Measurements from ENCODE around the gene TMEM154.

TMEM154 gene

GRCh38 chr4:152693871-152694270 lies 14.1 kb upstream of the TMEM154 start:
- no peak for DNase-seq (ENCODE audit: low spot score)

DNA sequence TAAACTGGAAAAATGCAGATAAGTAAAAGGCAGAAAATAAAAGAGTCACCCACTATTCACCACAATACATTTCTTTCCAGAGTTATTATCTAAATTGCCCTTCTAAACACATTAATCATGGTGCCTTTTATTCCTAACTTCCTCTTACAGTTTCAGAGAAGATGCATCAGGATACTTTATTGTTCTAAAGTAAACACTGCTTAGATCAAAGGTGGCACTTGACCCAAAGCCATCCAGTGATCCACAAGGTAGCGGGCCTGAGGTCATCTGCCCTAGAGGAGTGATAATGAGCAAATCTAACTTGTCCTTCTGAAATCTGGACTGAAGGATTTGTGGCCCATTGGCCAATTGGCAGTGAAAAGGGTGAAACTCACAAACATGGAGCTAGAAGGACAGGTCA lies 12.0 kb upstream of the TMEM154 start:
- DNase-seq (ENCODE audit: low spot score), result no peak

- DNase-seq (ENCODE audit: low spot score), result no peak
These were observed 11.2 kb upstream of the TMEM154 start for GRCh38 chr4:152690706-152691651.

DNA sequence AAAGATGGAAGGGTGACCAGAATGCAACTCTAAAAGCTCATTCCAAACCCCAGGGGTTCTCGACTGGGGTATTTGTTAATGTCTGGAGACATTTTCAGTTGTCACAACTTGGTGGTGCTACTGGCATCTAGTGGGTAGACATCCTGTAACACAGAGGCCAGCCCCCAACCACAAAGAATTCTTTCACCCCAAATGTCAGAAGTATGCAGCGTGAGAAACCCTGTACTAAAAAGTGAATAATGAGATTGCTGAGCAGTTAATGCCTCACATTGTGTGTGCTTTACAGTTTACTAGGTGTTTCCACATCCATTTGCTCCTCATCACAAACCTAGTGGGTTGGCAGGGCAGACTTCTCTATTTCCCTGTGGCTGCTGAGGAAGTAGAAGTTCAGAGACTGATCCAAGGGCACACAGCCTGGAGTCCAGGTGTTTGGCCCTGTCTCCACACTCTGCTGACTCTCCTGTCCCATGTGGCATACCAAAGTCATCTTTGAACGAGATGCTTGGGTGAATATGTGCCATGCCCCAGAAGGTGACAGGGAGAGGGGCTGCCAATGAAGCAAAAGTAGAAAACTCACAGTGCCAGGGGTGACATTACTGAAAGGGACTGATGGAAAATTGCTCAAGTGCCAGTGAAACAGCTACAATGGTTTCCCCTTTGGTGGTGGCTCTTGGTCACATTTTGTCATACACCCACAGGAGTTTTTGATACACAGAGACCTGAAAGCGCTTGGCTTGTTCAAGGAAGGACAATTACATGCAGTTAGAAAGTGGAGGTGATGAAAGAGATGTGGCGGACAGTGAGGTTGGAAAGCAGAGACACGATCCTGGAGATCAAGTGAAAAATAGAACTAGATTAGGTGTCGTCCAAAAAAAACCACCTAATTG lies 10.1 kb upstream of the TMEM154 start:
- DNase-seq (ENCODE audit: low spot score), result no peak

GRCh38 chr4:152687974-152688599 lies 8.3 kb upstream of the TMEM154 start:
- no peak for DNase-seq (ENCODE audit: low spot score)

DNA sequence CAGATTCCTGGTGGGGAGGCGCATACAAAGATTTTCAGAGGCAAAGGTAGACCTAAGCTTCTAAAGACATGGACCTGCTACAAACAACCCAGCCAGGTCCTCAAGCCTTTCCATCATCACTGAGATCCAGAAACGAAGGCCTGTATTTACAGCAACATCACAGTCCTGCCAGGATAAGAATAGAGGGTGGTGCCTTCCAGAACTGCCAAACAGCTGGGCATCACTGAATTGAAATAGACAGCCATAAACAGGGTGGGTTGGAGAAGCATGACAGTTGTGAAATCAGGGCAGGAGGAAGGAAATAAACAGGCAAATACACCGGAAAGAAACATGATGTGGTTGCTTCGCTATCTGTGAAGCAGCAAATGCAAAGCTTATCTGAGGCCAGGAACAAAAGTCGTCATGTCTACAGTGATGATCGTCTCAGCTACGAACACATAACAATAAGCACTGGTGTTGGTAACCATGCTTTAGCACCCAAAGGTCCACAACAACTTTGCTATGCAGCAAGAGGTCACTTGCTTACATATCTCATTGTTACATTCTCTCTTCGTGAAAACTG lies 6.7 kb upstream of the TMEM154 start:
- DNase-seq (ENCODE audit: low spot score), result no peak

DNA sequence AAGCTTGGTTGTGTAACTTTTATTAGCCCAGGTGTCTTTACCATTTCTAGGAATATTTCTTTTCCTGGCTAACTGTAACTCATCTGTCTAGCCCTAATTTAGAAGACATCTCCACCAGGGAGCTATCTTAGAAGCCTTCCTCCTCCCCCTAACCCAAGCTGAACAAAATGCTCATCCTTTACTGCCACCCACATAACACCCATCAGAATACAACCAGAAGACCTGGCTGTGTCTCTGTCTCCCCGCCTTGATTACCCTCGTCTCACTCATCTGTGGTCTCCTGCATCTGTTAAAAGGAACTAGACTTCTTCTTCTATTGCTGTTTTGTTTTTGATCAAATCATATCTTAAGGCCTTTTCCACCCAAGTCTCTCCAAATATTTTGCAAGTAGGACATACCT lies 4.8 kb upstream of the TMEM154 start:
- no peak for DNase-seq (ENCODE audit: low spot score)

GRCh38 chr4:152684007-152684406 lies 4.2 kb upstream of the TMEM154 start:
- DNase-seq (ENCODE audit: low spot score), result no peak

GRCh38 chr4:152682143-152682941 lies 2.5 kb upstream of the TMEM154 start:
- no peak for DNase-seq (ENCODE audit: low spot score)

GRCh38 chr4:152680988-152681603 lies 1.3 kb upstream of the TMEM154 start:
- DNase-seq (ENCODE audit: low spot score), result no peak

DNA sequence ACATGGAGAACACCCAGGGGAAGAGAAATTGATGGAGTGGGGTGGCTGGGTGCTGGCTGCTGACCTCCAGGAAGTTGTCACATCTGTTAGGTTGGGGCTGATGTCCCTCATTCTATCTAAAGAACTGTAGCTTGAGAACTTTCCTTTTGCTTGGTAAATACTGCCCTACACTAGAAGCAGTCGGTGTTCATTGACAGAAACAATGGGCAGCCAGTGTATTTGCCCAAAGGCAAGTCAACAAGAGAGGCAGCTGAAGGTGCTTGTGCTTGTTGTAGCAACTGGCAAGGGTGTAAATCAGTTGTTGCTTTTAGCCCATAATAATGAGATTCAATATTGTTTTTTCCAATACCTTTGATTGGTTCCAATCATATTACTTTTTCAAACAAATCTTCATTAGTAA lies 956 bp downstream of the TMEM154 start:
- DNase-seq (ENCODE audit: low spot score), result no peak

- DNase-seq (ENCODE audit: low spot score), result no peak
These were observed 2.7 kb downstream of the TMEM154 start for GRCh38 chr4:152677117-152677516.

DNA sequence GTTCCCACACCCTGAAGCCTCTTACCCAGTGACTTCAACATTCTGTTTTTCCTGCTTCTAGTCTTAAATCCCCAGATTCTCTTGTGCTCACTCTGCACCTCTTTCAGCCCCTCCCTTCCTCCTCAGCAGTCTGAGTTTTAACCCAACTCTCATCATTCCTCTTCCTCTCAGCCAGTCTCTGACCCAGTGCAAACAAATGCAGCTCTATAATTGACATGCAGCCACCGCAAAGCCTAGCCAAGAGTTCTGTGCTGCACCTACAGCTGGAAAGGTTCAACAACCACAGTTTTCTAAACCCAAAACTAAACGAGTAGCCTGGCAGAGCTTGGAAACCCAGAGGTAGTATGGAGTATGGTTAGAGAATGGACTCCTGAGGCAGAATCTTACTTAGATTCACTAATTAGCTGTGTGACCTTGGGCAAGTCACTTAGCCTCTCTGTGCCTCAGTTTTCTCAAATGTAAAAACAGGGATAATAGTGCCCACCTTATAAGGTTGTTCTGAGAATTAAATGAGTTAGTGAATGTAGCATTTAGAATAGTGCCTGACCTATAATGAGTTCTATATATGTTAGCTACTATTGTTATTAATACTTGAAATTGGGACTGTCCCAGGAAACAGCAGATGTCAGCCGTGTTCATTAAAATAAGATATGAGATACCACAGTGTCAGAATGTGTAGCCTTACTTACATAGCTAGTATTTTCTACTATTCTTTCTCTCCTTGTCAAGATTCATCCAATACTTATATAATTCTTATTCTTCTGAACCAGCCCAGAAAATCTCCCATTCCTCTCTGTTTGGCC lies 3.5 kb downstream of the TMEM154 start:
- no peak for DNase-seq (ENCODE audit: low spot score)

- DNase-seq (ENCODE audit: low spot score), result no peak
These were observed 5.4 kb downstream of the TMEM154 start for GRCh38 chr4:152674359-152674758.

DNA sequence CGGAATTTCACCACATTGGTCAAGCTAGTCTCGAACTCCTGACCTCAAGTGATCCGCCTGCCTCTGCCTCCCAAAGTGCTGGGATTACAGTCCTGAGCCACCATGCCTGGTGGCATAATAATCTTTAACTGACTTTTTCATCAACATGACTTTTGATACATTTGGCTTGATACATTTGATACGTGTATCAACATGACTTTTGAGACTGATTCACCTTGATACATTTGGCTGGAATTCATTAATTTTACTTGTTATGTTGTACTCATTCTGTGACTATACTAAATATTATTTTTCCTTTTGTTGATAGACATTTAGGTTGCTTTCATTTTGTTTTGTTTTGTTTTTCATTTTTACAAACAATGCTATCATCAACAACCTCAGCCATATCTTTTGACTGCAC lies 6.3 kb downstream of the TMEM154 start:
- no peak for DNase-seq (ENCODE audit: low spot score)

DNA sequence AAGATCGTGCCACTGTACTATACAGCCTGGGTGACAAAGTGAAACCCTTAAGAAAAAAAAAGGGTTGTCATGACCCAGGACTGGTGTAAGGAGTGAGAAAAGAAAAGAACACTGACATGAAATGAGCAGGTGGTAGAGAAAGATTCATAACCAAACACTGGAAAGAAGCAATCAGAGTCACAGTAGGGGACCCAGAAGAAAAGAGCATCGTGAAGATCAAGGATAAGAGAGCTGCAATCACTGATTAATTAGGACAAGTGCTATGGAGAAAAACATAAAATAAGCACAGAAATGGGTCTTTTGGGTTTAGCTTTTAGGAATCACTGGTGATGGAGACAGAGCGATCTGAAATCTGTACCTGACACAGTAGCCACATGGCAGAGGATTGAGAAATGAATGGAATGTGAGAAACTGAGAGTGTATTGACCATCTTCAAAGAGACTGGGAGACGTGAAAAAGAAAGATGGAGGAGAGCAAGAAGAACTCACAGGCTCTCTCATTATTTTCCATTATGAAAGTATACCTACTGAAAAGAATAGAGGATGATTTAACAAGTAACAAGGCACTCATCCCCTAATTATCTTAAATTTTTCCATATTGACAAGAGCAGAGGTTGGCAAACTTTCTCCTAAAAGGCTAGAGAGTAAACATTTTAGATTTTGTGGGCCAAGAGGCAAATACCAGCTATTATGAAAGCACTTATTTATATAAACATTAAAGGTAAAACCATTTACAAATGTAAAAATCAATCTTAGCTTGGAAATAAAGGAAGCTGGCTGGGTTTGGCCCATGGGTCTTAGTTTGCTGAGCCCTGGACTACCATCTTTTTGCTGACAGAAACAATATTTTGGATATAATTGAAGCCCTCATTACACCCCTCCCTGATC lies 7.3 kb downstream of the TMEM154 start:
- DNase-seq (ENCODE audit: low spot score), result no peak

DNA sequence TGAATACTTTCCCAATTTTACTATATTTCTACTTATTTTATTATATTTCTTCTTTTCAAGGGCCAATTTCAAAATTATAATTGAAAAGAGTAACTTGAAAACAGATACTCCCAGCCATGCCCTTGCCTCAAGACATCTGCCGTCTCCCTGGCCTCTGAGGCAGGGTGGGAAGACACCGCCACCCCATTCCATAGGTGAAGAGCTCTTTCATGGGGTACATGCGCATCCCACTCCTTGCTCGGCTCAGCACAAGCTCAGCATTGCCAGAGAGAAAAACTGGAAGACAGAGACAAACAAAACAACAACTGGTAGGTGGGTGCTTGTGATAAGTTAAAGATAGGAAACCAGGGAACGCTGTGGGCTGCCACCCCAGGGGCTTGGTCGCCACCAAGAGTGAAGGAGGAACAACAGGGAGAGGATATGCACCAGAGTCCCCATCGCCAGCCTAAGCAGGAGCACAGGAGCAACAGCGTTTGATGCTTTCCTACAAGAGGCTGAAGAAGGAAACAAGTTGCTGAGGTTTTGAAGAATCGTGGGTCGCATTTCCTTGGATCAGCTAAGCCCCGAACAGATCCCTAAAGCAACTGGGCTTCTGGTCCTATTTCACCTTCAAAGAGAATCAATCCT lies 11.3 kb downstream of the TMEM154 start:
- no peak for DNase-seq (ENCODE audit: low spot score)

DNA sequence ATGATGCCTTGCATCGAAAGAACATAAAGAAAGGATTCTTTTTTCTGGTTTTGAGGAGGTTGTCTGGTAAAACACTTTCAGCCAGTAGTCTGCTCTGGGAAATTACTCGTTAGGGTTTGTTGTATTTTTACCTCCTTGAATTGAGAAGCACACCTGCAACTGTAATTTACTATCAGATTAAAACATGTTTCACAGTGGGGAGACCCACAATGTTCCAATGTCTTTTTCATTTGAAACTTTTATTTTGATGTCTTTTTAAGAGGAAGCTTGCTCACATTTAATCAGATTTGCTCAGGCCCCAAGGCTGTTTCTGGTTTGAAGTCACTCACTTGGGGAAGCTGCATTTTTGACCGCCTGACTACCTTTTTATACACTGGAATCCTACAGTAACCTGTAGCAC lies 12.0 kb downstream of the TMEM154 start:
- no peak for DNase-seq (ENCODE audit: low spot score)

DNA sequence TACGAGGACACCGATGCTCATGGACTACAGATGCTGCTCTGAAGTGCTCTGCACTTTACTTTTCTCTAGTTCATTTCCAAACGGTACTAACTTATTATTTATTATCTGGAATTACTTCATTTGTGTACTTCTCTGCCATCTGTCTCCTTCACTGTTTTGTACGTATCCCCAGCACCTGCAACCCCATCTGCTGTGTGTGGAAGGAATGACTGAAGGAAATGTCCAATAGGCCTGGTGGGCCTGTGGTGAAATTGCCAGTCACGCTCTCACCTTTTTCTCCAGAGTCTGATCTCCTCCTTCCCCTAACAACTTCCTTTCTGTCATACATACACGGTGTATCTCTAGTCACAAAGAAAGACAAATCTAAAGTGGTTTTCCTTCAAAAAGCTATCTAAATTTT lies 12.9 kb downstream of the TMEM154 start:
- no peak for DNase-seq (ENCODE audit: low spot score)
